ENCODE measurements around the gene THSD4.

DNA sequence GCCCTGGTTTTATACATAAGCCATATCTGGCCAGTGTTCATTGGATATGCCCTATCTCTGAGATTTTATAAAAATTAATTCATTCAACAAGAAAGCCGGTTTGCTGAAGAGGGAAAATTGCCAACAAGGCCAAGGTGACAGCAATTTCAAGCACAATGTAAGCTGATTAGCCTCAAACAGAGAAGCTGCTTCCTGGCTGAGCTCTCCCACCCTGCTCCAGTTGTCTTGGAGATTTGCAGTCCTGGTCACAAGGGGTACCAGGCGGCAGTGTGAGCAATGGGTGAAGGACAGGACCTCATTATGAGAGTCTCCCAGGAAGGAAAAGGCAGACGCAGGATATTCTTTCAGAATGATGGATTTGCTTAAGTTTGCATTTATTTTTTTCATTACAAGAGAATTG is 5.4 kb upstream of the THSD4 start:
- TF ChIP-seq, protein P1, sequence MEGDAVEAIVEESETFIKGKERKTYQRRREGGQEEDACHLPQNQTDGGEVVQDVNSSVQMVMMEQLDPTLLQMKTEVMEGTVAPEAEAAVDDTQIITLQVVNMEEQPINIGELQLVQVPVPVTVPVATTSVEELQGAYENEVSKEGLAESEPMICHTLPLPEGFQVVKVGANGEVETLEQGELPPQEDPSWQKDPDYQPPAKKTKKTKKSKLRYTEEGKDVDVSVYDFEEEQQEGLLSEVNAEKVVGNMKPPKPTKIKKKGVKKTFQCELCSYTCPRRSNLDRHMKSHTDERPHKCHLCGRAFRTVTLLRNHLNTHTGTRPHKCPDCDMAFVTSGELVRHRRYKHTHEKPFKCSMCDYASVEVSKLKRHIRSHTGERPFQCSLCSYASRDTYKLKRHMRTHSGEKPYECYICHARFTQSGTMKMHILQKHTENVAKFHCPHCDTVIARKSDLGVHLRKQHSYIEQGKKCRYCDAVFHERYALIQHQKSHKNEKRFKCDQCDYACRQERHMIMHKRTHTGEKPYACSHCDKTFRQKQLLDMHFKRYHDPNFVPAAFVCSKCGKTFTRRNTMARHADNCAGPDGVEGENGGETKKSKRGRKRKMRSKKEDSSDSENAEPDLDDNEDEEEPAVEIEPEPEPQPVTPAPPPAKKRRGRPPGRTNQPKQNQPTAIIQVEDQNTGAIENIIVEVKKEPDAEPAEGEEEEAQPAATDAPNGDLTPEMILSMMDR (IDR thresholded peaks at IDR 0.05): no peak
- TF ChIP-seq POLR2A (IDR thresholded peaks at IDR 0.05): no peak
